Measurements from ENCODE around the gene RNLS. TPM values are rescaled to one million over a fixed set of nuclear protein-coding genes. Genes with fewer than 3 reads are reported as not detected.

RNLS gene
- polyA plus RNA-seq, 3 donors, result 6.5 to 13.3 (median 10.8) TPM

Other genes starting within 250 kb of the RNLS start
- gene LIPJ, start 3.4 kb upstream of the RNLS start, polyA plus RNA-seq, result under 1 TPM in 2 of 3 donors, not detected in 1; 0.03 to 0.14 TPM
- gene LIPF, start 81.1 kb upstream of the RNLS start, polyA plus RNA-seq, result 1,000 to 10,000 TPM in 1 of 3 donors, 100 to 1,000 TPM in 1, 1 to 10 TPM in 1; 1.3 to 2,549 (median 298) TPM
- not detected for gene LIPK, start 122.9 kb upstream of the RNLS start, polyA plus RNA-seq
- under 1 TPM in 1 of 3 donors, not detected in 2; 0.49 TPM for gene LIPN, start 176.7 kb upstream of the RNLS start, polyA plus RNA-seq
- gene LIPM, start 219.4 kb upstream of the RNLS start, polyA plus RNA-seq, result under 1 TPM in 1 of 3 donors, not detected in 2; 0.04 TPM